GM12892 (cell line): ENCODE data around the gene OPCML.

Experiments
- POLR2A ChIP-seq: IDR thresholded peaks from 2 replicates; pipeline ENCODE4 v1.6.1; 2011; ENCODE audit warnings: low read depth, low read length, control low read depth
- TAF1 ChIP-seq: IDR thresholded peaks from 2 replicates; pipeline ENCODE4 v1.6.1; 2011; ENCODE audit warnings: low read depth, mild to moderate bottlenecking, control low read depth, low read length, borderline replicate concordance

- TF ChIP-seq POLR2A (no peak), TAF1 (no peak)
Observed at GRCh38 chr11:132504501-132505041, 1027.7 kb downstream of the OPCML start.
